ENCODE measurements around the gene LGALS7. TPM values are rescaled to one million over a fixed set of nuclear protein-coding genes. Genes with fewer than 3 reads are reported as not detected.
A peak's percentile ranks its signal among the peaks of the same experiment; 100 is the strongest.
"Not testable (repeated sequence)": the region's sequence is repeated elsewhere in the genome, so short reads cannot be mapped to it uniquely, and the experiment has no call there.

LGALS7 gene
- total and polyA plus RNA-seq, 7 donors = not detected

GRCh38 chr19:38812009-38812840 is 38.9 kb upstream of the LGALS7 start:
- Histone ChIP-seq H3K27ac (peak overlapping the region in 1 of 4 donors; percentile 7), H3K4me1 (no peaks in the 10 kb centered on the region), H3K4me3 (peak overlapping the region in 1 of 4 donors; percentile 18), H3K27me3 (no peaks in the 10 kb centered on the region), H3K9me3 (no peaks in the 10 kb centered on the region), H3K36me3 (peaks cover 16 to 26% (median 23%) of the 10 kb centered on the region in 4 donors)
- 13 to 59% methylated on average over 18 of the region's 18 CpGs for WGBS, 2 donors
- intact Hi-C loops (cut with DNase I) = no loop called here
- no peak for TF ChIP-seq EP300 (IDR thresholded peaks at IDR 0.05)
- no peak for TF ChIP-seq POLR2AphosphoS5 (IDR thresholded peaks at IDR 0.05)
- TF ChIP-seq CTCF (IDR thresholded peaks at IDR 0.05) = no peak
- TF ChIP-seq POLR2A (IDR thresholded peaks at IDR 0.05) = no peak
- no peak for DNase-seq

DNA sequence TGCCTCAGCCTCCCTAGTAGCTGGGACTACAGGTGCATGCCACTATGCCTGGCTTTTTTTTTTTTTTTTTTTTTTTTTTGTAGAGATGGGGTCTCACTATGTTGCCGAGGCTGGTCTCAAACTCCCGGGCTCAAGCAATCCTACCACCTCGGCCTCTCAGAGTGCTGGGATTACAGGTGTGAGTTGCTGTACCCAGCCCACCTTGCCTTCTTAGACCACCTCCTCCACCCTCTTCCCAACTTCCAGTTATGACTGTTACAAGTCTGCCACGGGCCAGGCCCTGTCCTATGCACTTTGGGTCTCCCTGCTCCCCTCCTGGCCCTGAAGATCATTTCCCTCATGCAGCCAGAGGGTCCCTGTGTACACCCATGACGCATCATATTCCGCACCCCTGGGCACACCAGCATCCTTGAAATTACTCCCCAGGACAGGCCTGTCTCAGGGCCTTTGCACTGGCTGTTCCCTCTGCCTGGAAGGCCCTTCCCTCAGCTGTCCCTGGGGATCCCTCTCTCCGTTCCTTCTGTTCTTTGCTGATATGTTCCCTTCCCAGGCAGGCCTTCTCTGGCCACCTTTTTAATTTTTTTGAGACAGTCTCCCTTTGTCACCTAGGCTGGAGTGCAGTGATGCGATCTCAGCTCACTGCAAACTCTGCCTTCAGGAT is 36.4 kb upstream of the LGALS7 start:
- intact Hi-C loops (cut with DNase I) = no loop called here

GRCh38 chr19:38808741-38809140 is 35.4 kb upstream of the LGALS7 start:
- TF ChIP-seq CTCF (IDR thresholded peaks at IDR 0.05) (no peak), POLR2AphosphoS5 (IDR thresholded peaks at IDR 0.05) (no peak), EP300 (IDR thresholded peaks at IDR 0.05) (no peak)
- Histone ChIP-seq H3K4me3 (no peak overlapping the region), H3K4me1 (no peaks in the 10 kb centered on the region), H3K27ac (no peak overlapping the region), H3K36me3 (no peaks in the 10 kb centered on the region), H3K27me3 (no peaks in the 10 kb centered on the region), H3K9me3 (no peaks in the 10 kb centered on the region)
- intact Hi-C loops (cut with DNase I) = no loop called here
- 91 to 94% methylated on average over 17 of the region's 17 CpGs for WGBS, 2 donors
- peak; percentile 48 for DNase-seq

More for the DNA sequence above, 36.4 kb upstream of the LGALS7 start:
- peak; percentile 46 for DNase-seq
- no peak overlapping the region for H3K27ac ChIP-seq
- no peaks in the 10 kb centered on the region for H3K27me3 ChIP-seq
- H3K4me3 ChIP-seq = no peak overlapping the region
- H3K36me3 ChIP-seq = peaks cover 0 to under 1% (median under 1%) of the 10 kb centered on the region in 4 donors
- H3K9me3 ChIP-seq = no peaks in the 10 kb centered on the region
- H3K4me1 ChIP-seq = no peaks in the 10 kb centered on the region
- TF ChIP-seq EP300 (IDR thresholded peaks at IDR 0.05) (no peak), CTCF (IDR thresholded peaks at IDR 0.05) (no peak), POLR2AphosphoS5 (IDR thresholded peaks at IDR 0.05) (no peak), POLR2A (IDR thresholded peaks at IDR 0.05) (no peak)
- 85 to 95% methylated on average over 8 of the region's 8 CpGs for WGBS, 2 donors

GRCh38 chr19:38807374-38808098 is 34.2 kb upstream of the LGALS7 start:
- 74 to 78% methylated on average over 15 of the region's 18 CpGs for whole genome bisulfite sequencing, 2 donors
- H3K27ac ChIP-seq; DNase-seq; H3K27me3 ChIP-seq; H3K4me1 ChIP-seq; H3K9me3 ChIP-seq; H3K36me3 ChIP-seq; intact Hi-C loops (cut with DNase I); H3K4me3 ChIP-seq: not testable (repeated sequence)

GRCh38 chr19:38806371-38806770 is 33.1 kb upstream of the LGALS7 start:
- no peaks in the 10 kb centered on the region for H3K4me1 ChIP-seq
- H3K9me3 ChIP-seq = no peaks in the 10 kb centered on the region
- WGBS, 2 donors = 86 to 87% methylated on average over 6 of the region's 6 CpGs
- DNase-seq = peak; percentile 61
- TF ChIP-seq EP300 (IDR thresholded peaks at IDR 0.05) (no peak), POLR2A (IDR thresholded peaks at IDR 0.05) (no peak), CTCF (IDR thresholded peaks at IDR 0.05) (no peak), POLR2AphosphoS5 (IDR thresholded peaks at IDR 0.05) (no peak)
- no peak overlapping the region for H3K27ac ChIP-seq
- no peaks in the 10 kb centered on the region for H3K36me3 ChIP-seq
- H3K4me3 ChIP-seq = no peak overlapping the region
- intact Hi-C loops (cut with DNase I) = no loop called here
- no peaks in the 10 kb centered on the region for H3K27me3 ChIP-seq
